ENCODE results near the gene PDIA5. TPM values are rescaled to one million over a fixed set of nuclear protein-coding genes. Genes with fewer than 3 reads are reported as not detected.

Gene PDIA5
- total and polyA plus RNA-seq, 2 of the 4 experiments (the other 2 are of a cell fraction): 19.4 to 42.0 TPM

GRCh38 chr3:123112232-123112631 is 45.4 kb downstream of the PDIA5 start:
- Histone ChIP-seq H2AFZ (replicated peaks; ENCODE audit: low read length, poor library complexity) (no peak overlapping the region), H3K56ac (ENCODE audit: extremely low read depth, insufficient read depth, low read length) (no peak overlapping the region), H3K23ac (ENCODE audit: low read depth, low read length) (no peak overlapping the region), H3K36me3 (ENCODE audit: control insufficient read depth, insufficient read depth, low read length) (peaks cover 46% of the 10 kb centered on the region), H3K79me1 (ENCODE audit: low read depth in 1 of 2, low read length in 2 of 2) (no peaks in the 10 kb centered on the region), H3K9ac (ENCODE audit: low read depth, low read length) (no peak overlapping the region), H3K4ac (ENCODE audit: low read depth, low read length) (no peak overlapping the region), H4K5ac (ENCODE audit: low read depth, low read length) (no peak overlapping the region), H3K4me2 (ENCODE audit: low read depth, low read length) (no peak overlapping the region), H3K14ac (replicated peaks; ENCODE audit: low read depth, low read length) (no peak overlapping the region), H4K91ac (ENCODE audit: insufficient read depth, low read depth, low read length) (no peak overlapping the region), H3K27ac (ENCODE audit: insufficient read depth, low read length) (no peak overlapping the region), H2BK120ac (ENCODE audit: low read depth, low read length) (no peak overlapping the region), H2BK20ac (ENCODE audit: low read depth, low read length) (no peak overlapping the region), H3K4me3 (ENCODE audit: insufficient read depth, low read depth, low read length) (no peak overlapping the region), H3K4me1 (ENCODE audit: control insufficient read depth, insufficient read depth, low read length) (no peaks in the 10 kb centered on the region), H2BK5ac (ENCODE audit: low read depth, low read length, poor library complexity, severe bottlenecking) (no peak overlapping the region), H4K20me1 (ENCODE audit: insufficient read depth, low read length) (0 out of 2 replicates have a peak, but pooled peaks cover 3% of the 10 kb centered on the region), H2BK15ac (ENCODE audit: low read depth, low read length) (no peak overlapping the region), H3K9me3 (ENCODE audit: control insufficient read depth, insufficient read depth, low read length) (no peaks in the 10 kb centered on the region), H3K27me3 (ENCODE audit: control insufficient read depth, insufficient read depth, low read length) (no peaks in the 10 kb centered on the region), H2AK9ac (replicated peaks; ENCODE audit: low read depth, low read length, poor library complexity) (no peak overlapping the region), H4K8ac (ENCODE audit: low read depth in 2 of 2, low read length in 2 of 2) (no peak overlapping the region), H2AK5ac (ENCODE audit: low read depth, low read length) (no peak overlapping the region), H3K9me1 (ENCODE audit: insufficient read depth, low read length) (no peaks in the 10 kb centered on the region; the same call in 1 of the 2 replicates), H3K18ac (ENCODE audit: low read depth, low read length) (no peak overlapping the region)
- ATAC-seq (ENCODE audit: low read depth) (no peak), DNase-seq (no peak)
- WGBS, 2 experiments (ENCODE audit: extremely low coverage in 2 of 2, insufficient read length in 1 of 2): no CpG with 5 or more reads among the region's 5 CpGs
- POLR2A ChIA-PET (ENCODE audit: unreplicated experiment): no interaction called here
- CTCF ChIA-PET: interaction anchor here (1.0 kb wide), 1 partner anchor 9 kb away, joined by 3 read pairs; no protein-coding TSS in a partner anchor
- intact Hi-C loops (cut with micrococcal nuclease) (no loop called here), dilution Hi-C loops (cut with HindIII; ENCODE audit: low sequenced_read_pairs, unreplicated experiment) (no loop called here), in situ Hi-C loops (cut with MboI; ENCODE audit: low sequenced_read_pairs) (no loop called here)
- no TSS peak for BruUV-seq (replicated peaks)
- TF ChIP-seq MAZ (IDR thresholded peaks at IDR 0.05; ENCODE audit: borderline replicate concordance, low read depth, low read length) (no peak), CHD1 (IDR thresholded peaks at IDR 0.05; ENCODE audit: low read depth, low read length) (no peak), ELK1 (IDR thresholded peaks at IDR 0.05; ENCODE audit: borderline replicate concordance, low read depth, low read length) (no peak), POLR2A (IDR thresholded peaks at IDR 0.05; ENCODE audit: low read depth, low read length) (no peak), CTCF (conservative IDR thresholded peaks at IDR 0.05; ENCODE audit: low read depth, low read length) (no peak), MAFK (IDR thresholded peaks at IDR 0.05; ENCODE audit: low read depth, low read length) (no peak), RAD21 (IDR thresholded peaks at IDR 0.05; ENCODE audit: low read length) (no peak), RCOR1 (IDR thresholded peaks at IDR 0.05; ENCODE audit: insufficient replicate concordance, low read length) (no peak), SMC3 (IDR thresholded peaks at IDR 0.05; ENCODE audit: low read depth, low read length) (no peak), RFX5 (IDR thresholded peaks at IDR 0.05; ENCODE audit: low read depth, low read length) (no peak), USF2 (IDR thresholded peaks at IDR 0.05; ENCODE audit: low read depth, low read length) (no peak), MXI1 (IDR thresholded peaks at IDR 0.05; ENCODE audit: borderline replicate concordance, low read depth, low read length) (no peak), FOS (IDR thresholded peaks at IDR 0.05; ENCODE audit: low read depth, low read length) (no peak), CEBPB (IDR thresholded peaks at IDR 0.05; ENCODE audit: low read depth, low read length) (no peak), NFE2L2 (IDR thresholded peaks at IDR 0.05; ENCODE audit: low read depth, low read length) (no peak), BHLHE40 (IDR thresholded peaks at IDR 0.05; ENCODE audit: low read depth, low read length) (no peak)
